ENCODE data around the gene IMP3. TPM values are rescaled to one million over a fixed set of nuclear protein-coding genes. Genes with fewer than 3 reads are reported as not detected.
A peak's percentile ranks its signal among the peaks of the same experiment; 100 is the strongest.
"Not testable (repeated sequence)": the region's sequence is repeated elsewhere in the genome, so short reads cannot be mapped to it uniquely, and the experiment has no call there.

Gene IMP3
- 206 and 226 TPM in 2 replicates for polyA plus RNA-seq (2014; cell fraction: cytosol; rRNA removed)
- polyA plus RNA-seq (2014; cell fraction: nucleus; rRNA removed), result 135 and 163 TPM in 2 replicates

GRCh38 chr15:75639709-75640482 is at the start of gene IMP3:
TSS of gene IMP3 (minus strand) at chr15:75640224. CDS start at chr15:75640168, 56 bp downstream.
- DNase-seq (ENCODE audit: low spot score), result peak; percentile 98

GRCh38 chr15:75689429-75689828 is 49.4 kb upstream of the IMP3 start:
- DNase-seq (ENCODE audit: low spot score), result not testable (repeated sequence)

- no peak for DNase-seq (ENCODE audit: low spot score)
These were observed 48.8 kb upstream of the IMP3 start for GRCh38 chr15:75688831-75689230.

- DNase-seq (ENCODE audit: low spot score), result no peak
These were observed 48.2 kb upstream of the IMP3 start for GRCh38 chr15:75688278-75688557.

- DNase-seq (ENCODE audit: low spot score), result no peak
These were observed 47.7 kb upstream of the IMP3 start for GRCh38 chr15:75687486-75688277.

- DNase-seq (ENCODE audit: low spot score), result peak; percentile 59
These were observed 46.2 kb upstream of the IMP3 start for GRCh38 chr15:75686212-75686642.

GRCh38 chr15:75685195-75685594 is 45.2 kb upstream of the IMP3 start:
- DNase-seq (ENCODE audit: low spot score), result no peak

GRCh38 chr15:75684648-75685047 is 44.6 kb upstream of the IMP3 start:
- no peak for DNase-seq (ENCODE audit: low spot score)

GRCh38 chr15:75683646-75684312 is 43.8 kb upstream of the IMP3 start:
- peak; percentile 79 for DNase-seq (ENCODE audit: low spot score)

GRCh38 chr15:75682181-75683135 is 42.4 kb upstream of the IMP3 start:
- DNase-seq (ENCODE audit: low spot score), result no peak

GRCh38 chr15:75680007-75680789 is 40.2 kb upstream of the IMP3 start:
- DNase-seq (ENCODE audit: low spot score), result no peak

- not testable (repeated sequence) for DNase-seq (ENCODE audit: low spot score)
These were observed 38.3 kb upstream of the IMP3 start for GRCh38 chr15:75678324-75678690.

GRCh38 chr15:75677465-75678323 is 37.7 kb upstream of the IMP3 start:
- DNase-seq (ENCODE audit: low spot score), result no peak

GRCh38 chr15:75676688-75677464 is 36.9 kb upstream of the IMP3 start:
- no peak for DNase-seq (ENCODE audit: low spot score)

GRCh38 chr15:75675579-75676404 is 35.8 kb upstream of the IMP3 start:
- DNase-seq (ENCODE audit: low spot score), result no peak

GRCh38 chr15:75674366-75674765 is 34.3 kb upstream of the IMP3 start:
- no peak for DNase-seq (ENCODE audit: low spot score)

- peak; percentile 50 for DNase-seq (ENCODE audit: low spot score)
These were observed 33.6 kb upstream of the IMP3 start for GRCh38 chr15:75673426-75674235.
